GM12874 (cell line): ENCODE measurements around the gene NCOR1.

Experiments used
- TF ChIP-seq, protein P1 (sequence below): IDR thresholded peaks from 2 replicates; pipeline ENCODE4 v1.5.1; 2011; ENCODE audit warnings: low read depth, mild to moderate bottlenecking, control low read depth, low read length, moderate library complexity; ENCODE audit not compliant: insufficient read depth

NCOR1 gene

DNA sequence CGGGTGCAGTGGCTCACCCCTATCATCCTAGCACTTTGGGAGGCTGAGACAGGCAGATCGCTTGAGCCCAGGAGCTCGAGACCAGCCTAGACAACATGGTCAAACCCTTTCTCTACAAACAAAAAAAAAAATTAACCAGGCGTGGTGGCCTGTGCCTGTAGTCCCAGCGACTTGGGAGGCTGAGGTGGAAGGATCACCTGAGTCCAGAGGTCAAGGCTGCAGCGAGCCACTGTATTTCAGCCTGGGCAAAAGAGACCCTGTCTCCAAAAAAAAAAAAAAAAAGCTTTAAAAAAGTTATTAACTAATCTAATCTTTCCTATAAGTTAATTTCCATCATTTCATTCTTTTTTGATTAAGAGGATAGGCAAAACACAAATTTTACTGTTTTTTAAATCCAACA is 2.5 kb downstream of the NCOR1 start:
- TF ChIP-seq, protein P1, sequence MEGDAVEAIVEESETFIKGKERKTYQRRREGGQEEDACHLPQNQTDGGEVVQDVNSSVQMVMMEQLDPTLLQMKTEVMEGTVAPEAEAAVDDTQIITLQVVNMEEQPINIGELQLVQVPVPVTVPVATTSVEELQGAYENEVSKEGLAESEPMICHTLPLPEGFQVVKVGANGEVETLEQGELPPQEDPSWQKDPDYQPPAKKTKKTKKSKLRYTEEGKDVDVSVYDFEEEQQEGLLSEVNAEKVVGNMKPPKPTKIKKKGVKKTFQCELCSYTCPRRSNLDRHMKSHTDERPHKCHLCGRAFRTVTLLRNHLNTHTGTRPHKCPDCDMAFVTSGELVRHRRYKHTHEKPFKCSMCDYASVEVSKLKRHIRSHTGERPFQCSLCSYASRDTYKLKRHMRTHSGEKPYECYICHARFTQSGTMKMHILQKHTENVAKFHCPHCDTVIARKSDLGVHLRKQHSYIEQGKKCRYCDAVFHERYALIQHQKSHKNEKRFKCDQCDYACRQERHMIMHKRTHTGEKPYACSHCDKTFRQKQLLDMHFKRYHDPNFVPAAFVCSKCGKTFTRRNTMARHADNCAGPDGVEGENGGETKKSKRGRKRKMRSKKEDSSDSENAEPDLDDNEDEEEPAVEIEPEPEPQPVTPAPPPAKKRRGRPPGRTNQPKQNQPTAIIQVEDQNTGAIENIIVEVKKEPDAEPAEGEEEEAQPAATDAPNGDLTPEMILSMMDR = no peak

DNA sequence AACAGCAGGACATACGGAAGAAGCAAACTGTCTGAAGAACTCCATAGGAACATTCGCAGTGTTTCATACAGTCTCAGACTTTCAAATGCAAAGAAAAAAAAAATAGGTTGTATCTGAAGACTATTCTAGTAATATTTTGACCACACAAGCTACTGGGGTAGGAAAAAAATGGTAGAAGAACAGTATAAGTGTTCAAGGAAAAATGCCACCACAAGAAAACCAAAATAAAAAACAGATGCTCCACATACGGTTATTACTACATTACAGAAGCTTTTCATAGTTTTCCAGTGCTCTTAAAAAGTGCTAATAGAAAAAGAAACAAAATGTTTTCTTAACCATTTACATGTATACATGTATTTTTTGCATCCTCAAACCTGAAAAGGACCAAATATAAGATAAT is 3.7 kb downstream of the NCOR1 start:
- TF ChIP-seq, protein P1 = no peak

DNA sequence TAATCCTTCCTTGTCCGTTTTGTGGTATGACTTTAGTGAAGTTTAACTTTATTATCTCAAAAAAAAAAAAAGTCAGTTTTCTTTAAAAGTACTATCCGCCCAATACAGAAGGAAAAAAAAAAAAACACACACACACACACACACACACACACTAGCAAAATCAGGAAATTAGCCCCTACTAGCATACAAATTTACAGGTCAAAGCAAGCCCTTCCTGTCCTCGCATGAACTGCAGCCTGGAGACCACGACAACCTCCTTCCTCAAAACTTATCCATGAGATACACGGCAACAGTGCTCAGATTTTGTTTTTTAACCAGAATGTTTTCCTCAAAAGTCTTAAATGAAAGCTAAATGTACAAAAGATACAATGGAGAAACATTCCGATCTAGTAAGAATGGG is 16.2 kb downstream of the NCOR1 start:
- TF ChIP-seq, protein P1 = no peak

DNA sequence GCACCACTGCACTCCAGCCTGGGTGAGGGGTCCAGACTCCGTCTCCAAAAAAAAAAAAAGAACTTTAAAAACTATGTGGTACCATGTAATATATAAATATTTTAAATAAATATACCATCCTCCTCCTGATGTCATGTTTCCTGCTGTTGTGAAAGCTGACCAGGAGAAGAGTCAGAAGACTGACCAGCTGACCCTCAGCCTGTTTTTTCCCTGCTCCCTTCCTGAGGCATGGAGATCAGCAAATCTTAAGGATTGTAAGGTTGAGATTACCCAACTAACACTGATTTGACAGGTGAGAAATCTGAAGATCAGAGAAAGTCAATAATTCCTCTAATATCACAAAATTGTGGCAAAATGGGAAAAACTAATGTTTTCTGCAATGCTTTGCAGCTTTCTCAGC is 18.1 kb downstream of the NCOR1 start:
- TF ChIP-seq, protein P1 = no peak

DNA sequence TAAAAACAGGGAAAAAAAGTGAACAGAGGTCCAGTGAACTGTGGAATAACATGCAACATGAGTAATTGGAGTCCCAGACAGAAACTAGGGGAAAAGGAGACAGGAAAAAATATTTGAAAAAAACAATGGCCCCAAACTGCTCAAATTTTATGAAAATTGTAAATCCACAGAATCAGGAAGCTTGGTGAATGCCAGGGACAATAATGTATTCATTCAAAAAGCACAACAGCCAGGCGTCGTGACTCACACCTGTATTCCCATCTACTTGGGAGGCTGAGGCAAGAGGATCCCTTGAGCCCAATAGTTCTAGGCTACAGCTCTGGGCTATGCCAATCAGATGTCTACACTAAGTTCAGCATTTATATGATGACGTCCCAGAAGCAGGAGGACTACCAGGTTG is 23.7 kb downstream of the NCOR1 start:
- TF ChIP-seq, protein P1 = no peak

DNA sequence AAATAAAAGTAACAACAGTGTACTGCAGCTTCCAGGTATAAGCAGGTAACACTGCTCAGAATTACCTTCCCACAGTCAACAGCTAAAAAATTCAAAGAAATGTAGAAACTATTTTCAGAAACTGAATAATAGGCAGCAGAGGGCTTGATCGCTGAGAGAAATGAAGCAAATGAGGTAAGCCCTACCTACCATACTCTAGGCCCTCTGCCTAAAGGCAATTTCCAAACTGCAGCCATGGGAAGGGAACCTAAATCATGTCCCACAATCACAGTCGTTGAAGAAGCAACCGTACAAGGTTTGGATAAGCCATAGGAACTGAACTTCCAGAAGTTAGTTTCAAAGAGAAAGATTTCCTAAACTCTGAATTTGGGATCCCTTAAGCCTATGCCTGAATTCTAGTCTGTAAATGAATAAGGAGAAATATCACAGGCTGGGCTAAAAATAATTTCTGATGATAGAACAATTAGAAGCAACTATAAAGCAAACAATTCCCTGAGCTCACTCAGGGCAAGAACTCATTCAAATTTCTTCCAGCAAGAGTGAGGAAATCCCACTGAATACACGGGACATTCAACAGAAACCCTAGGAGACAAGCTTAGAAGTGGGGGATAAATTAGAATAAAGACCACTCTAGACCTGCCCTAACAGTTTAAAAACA is 24.5 kb downstream of the NCOR1 start:
- TF ChIP-seq, protein P1 = no peak

DNA sequence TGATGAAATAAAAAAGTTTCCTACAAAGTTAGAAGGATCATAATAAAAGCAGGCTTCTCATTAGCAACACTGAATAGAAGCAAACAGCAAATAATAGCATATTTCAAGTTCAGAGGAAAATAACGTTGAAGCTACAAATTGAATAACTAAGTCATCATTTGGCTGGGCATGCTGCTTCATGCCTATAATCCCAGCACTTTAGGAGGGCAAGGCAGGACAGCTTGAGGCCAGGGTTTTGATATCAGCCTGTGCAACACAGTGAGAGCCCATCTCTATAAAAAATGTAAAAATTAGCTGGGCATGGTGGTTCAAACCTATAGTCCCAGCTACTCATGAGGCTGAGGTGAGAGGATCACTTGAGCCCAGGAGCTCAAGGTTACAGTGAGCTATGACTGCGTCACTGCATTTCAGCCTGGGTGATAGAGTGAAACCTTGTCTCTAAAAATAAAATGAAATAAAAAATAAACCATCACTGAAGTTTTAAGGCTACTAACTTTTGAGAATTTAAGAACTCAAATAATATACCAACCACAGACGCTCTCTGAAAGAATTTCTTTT is 25.5 kb downstream of the NCOR1 start:
- TF ChIP-seq, protein P1 = no peak
